Transverse colon (tissue), 4 donors: Measurements from ENCODE around the gene BOK.

Experiments
- POLR2A ChIP-seq: fragments of 450-650 bp; IDR thresholded peaks from one replicate; pipeline ENCODE4 v1.6.1; 2016; ENCODE audit warnings: antibody characterized with exemption, mild to moderate bottlenecking, moderate library complexity
- POLR2AphosphoS5 ChIP-seq, 3 donors: sonication (generic); formaldehyde crosslinking; IDR thresholded peaks; one replicate each; pipeline ENCODE4 v1.6.1; 2016; ENCODE audit warnings: antibody characterized with exemption in 3 of 3
- TF ChIP-seq, protein P1 (sequence below), 5 experiments: fragments of 200-600 bp in 3 of 5; fragments of 450-650 bp in 2 of 5; sonication (generic) in 3 of 5; IDR thresholded peaks; 1 replicate in 2 of 5; 2 replicates in 3 of 5; pipeline ENCODE4 v1.5.1; 2016 to 2017; ENCODE audit warnings: antibody characterized with exemption in 5 of 5, inconsistent platforms in 3 of 5, mild to moderate bottlenecking in 2 of 5, moderate library complexity in 1 of 5

DNA sequence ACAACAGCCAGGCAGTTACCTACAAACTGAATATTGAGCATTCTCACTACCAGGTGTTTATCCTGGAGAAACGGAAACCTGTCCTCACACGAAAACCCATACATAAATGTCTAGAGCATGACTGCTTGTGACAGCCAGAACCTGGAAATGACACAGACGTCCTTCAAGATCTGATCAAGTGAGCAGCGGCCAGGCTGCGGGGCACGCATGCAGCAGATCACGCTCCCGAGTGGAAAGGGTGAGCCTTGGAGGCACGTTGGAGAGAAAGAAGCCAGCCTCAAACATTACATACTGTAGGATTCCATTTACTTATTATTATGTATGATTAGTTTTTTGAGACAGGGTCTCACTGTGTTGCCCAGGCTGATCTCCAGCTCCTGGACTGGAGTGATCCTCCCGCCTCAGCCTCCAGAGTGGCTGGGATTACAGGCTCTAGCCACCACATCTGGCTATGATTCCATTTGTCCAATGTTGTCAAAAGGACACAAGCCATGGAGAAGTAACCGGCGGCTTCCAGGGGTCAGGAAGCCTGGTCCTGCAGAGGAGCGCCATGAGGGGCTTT lies 27.3 kb upstream of the BOK start:
- TF ChIP-seq, protein P1, sequence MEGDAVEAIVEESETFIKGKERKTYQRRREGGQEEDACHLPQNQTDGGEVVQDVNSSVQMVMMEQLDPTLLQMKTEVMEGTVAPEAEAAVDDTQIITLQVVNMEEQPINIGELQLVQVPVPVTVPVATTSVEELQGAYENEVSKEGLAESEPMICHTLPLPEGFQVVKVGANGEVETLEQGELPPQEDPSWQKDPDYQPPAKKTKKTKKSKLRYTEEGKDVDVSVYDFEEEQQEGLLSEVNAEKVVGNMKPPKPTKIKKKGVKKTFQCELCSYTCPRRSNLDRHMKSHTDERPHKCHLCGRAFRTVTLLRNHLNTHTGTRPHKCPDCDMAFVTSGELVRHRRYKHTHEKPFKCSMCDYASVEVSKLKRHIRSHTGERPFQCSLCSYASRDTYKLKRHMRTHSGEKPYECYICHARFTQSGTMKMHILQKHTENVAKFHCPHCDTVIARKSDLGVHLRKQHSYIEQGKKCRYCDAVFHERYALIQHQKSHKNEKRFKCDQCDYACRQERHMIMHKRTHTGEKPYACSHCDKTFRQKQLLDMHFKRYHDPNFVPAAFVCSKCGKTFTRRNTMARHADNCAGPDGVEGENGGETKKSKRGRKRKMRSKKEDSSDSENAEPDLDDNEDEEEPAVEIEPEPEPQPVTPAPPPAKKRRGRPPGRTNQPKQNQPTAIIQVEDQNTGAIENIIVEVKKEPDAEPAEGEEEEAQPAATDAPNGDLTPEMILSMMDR (IDR thresholded peaks at IDR 0.05): no peak
- TF ChIP-seq POLR2AphosphoS5 (IDR thresholded peaks at IDR 0.05) (no peak), POLR2A (no peak)
